Liver (tissue), 9 donors: ENCODE measurements around the gene MYRFL. TPM values are rescaled to one million over a fixed set of nuclear protein-coding genes. Genes with fewer than 3 reads are reported as not detected.

ENCODE experiments used
- DNase-seq: peaks from one replicate; pipeline ENCODE4 v3.0.0-alpha.2; 2017; ENCODE audit warnings: low spot score
- H3K27ac ChIP-seq, 2 donors: one replicate each; pipeline ENCODE4 v1.7.0; 2013; ENCODE audit warnings: inconsistent platforms in 2 of 2, low read length in 2 of 2, control low read depth in 1 of 2, low read depth in 1 of 2, mild to moderate bottlenecking in 1 of 2
- H3K27me3 ChIP-seq, 4 donors: one replicate each; pipeline versions ENCODE4 v1.6.1 to v1.7.0; 2013; ENCODE audit warnings: low read length in 3 of 4, inconsistent platforms in 1 of 4, mild to moderate bottlenecking in 1 of 4, moderate library complexity in 1 of 4; ENCODE audit not compliant: control insufficient read depth in 4 of 4, insufficient read depth in 4 of 4
- H3K36me3 ChIP-seq, 4 donors: one replicate each; pipeline versions ENCODE4 v1.6.1 to v1.7.0; 2013; ENCODE audit warnings: low read length in 3 of 4, mild to moderate bottlenecking in 3 of 4, low read depth in 1 of 4, moderate library complexity in 1 of 4; ENCODE audit not compliant: control insufficient read depth in 4 of 4, insufficient read depth in 3 of 4
- H3K4me1 ChIP-seq, 4 donors: one replicate each; pipeline versions ENCODE4 v1.6.1 to v1.7.0; 2013; ENCODE audit warnings: low read length in 3 of 4, mild to moderate bottlenecking in 3 of 4, moderate library complexity in 1 of 4; ENCODE audit not compliant: control insufficient read depth in 4 of 4, insufficient read depth in 4 of 4
- H3K4me3 ChIP-seq, 3 donors: one replicate each; pipeline versions ENCODE4 v1.6.1 to v1.7.0; 2013; ENCODE audit warnings: low read length in 3 of 3, control low read depth in 1 of 3, low read depth in 1 of 3, mild to moderate bottlenecking in 1 of 3
- H3K9ac ChIP-seq, 2 donors: one replicate each; pipeline ENCODE4 v1.7.0; 2013; ENCODE audit warnings: low read length in 2 of 2, mild to moderate bottlenecking in 2 of 2, moderate library complexity in 2 of 2, control low read depth in 1 of 2, low read depth in 1 of 2
- H3K9me3 ChIP-seq, 4 donors: one replicate each; pipeline versions ENCODE4 v1.6.1 to v1.7.0; 2013; ENCODE audit warnings: low read length in 3 of 4; ENCODE audit not compliant: control insufficient read depth in 4 of 4
- EGR1 ChIP-seq, 2 donors: IDR thresholded peaks; 2 replicates each; pipeline ENCODE4 v1.6.1; 2016 to 2018; ENCODE audit warnings: antibody characterized with exemption in 2 of 2, low read depth in 2 of 2
- FOXA1 ChIP-seq: IDR thresholded peaks from 2 replicates; pipeline ENCODE4 v1.6.1; 2016; ENCODE audit warnings: antibody characterized with exemption
- FOXA2 ChIP-seq: IDR thresholded peaks from 2 replicates; pipeline ENCODE4 v1.6.1; 2016; ENCODE audit warnings: antibody characterized with exemption
- GABPA ChIP-seq, 2 donors: IDR thresholded peaks in 1 of 2; conservative IDR thresholded peaks in 1 of 2; 2 replicates each; pipeline ENCODE4 v1.6.1; 2016; ENCODE audit warnings: antibody characterized with exemption in 2 of 2, mild to moderate bottlenecking in 1 of 2, moderate library complexity in 1 of 2
- HNF4G ChIP-seq: IDR thresholded peaks from 2 replicates; pipeline ENCODE4 v1.6.1; 2016; ENCODE audit warnings: antibody characterized with exemption
- JUND ChIP-seq, 2 donors: IDR thresholded peaks; 2 replicates each; pipeline ENCODE4 v1.6.1; 2016; ENCODE audit warnings: antibody characterized with exemption in 2 of 2
- NR2F2 ChIP-seq: IDR thresholded peaks from 2 replicates; pipeline ENCODE4 v1.6.1; 2016; ENCODE audit warnings: antibody characterized with exemption
- RAD21 ChIP-seq, 2 donors: IDR thresholded peaks; 2 replicates each; pipeline ENCODE4 v1.6.1; 2016; ENCODE audit warnings: antibody characterized with exemption in 2 of 2, mild to moderate bottlenecking in 2 of 2
- RXRA ChIP-seq, 2 donors: IDR thresholded peaks; 2 replicates each; pipeline ENCODE4 v1.6.1; 2017 to 2018; ENCODE audit warnings: antibody characterized with exemption in 2 of 2, mild to moderate bottlenecking in 1 of 2
- SP1 ChIP-seq: IDR thresholded peaks from 2 replicates; pipeline ENCODE4 v1.6.1; 2018; ENCODE audit warnings: antibody characterized with exemption, mild to moderate bottlenecking
- TAF1 ChIP-seq: conservative IDR thresholded peaks from 2 replicates; pipeline ENCODE4 v1.6.1; 2016; ENCODE audit warnings: antibody characterized with exemption, mild to moderate bottlenecking
- YY1 ChIP-seq: IDR thresholded peaks from 2 replicates; pipeline ENCODE4 v1.6.1; 2016; ENCODE audit warnings: antibody characterized with exemption, mild to moderate bottlenecking
- WGBS: extraction: QIAGEN DNeasy Blood & Tissue Kit; methylation state at CpG from one replicate; pipeline ENCODE4 v1.1.7; 2013; 5-methylcytosine and 5-hydroxymethylcytosine counted together
- polyA plus RNA-seq, 2 donors: library from polyadenylated mRNA; stranded (reverse) in 1 of 2; unstranded in 1 of 2; fragments of 200-250 nt in 1 of 2; fragments of >200 nt in 1 of 2; fragmentation: Nextera tagmentation in 1 of 2; extraction: Ambion mirVana in 1 of 2; gene quantifications; one replicate each; pipeline versions ENCODE4 v1.2.1 to v1.2.3, GENCODE V29; 2013 to 2015
- total RNA-seq, 2 donors: library from RNA; depleted of rRNA; stranded (reverse); fragments of >200 nt; gene quantifications; one replicate each; pipeline ENCODE4 v1.2.3, GENCODE V29; 2014
- TF ChIP-seq, protein P1 (sequence below): fragments of 150-350 bp; IDR thresholded peaks from 2 replicates; pipeline ENCODE4 v1.5.1; 2017; ENCODE audit warnings: improper control_type of control experiment, low read depth, low read length; ENCODE audit not compliant: missing input control
- TF ChIP-seq, protein P2 (sequence below): IDR thresholded peaks from 2 replicates; pipeline ENCODE4 v1.6.1; 2016; ENCODE audit warnings: antibody characterized with exemption
- TF ChIP-seq, protein P3 (sequence below): IDR thresholded peaks from 2 replicates; pipeline ENCODE4 v1.6.1; 2016; ENCODE audit warnings: antibody characterized with exemption
- TF ChIP-seq, protein P4 (sequence below): IDR thresholded peaks from 2 replicates; pipeline ENCODE4 v1.6.1; 2016; ENCODE audit warnings: antibody characterized with exemption, mild to moderate bottlenecking
- TF ChIP-seq, protein P5 (sequence below): IDR thresholded peaks from 2 replicates; pipeline ENCODE4 v1.6.1; 2016; ENCODE audit warnings: antibody characterized with exemption
- donor health status: healthy.
- donor health status: healthy.
- donor health status: healthy.
- donor health status: healthy.
- donor health status: healthy.

The MYRFL gene
- total and polyA plus RNA-seq, 4 donors: under 0.01 to 0.19 (median 0.10) TPM

DNA sequence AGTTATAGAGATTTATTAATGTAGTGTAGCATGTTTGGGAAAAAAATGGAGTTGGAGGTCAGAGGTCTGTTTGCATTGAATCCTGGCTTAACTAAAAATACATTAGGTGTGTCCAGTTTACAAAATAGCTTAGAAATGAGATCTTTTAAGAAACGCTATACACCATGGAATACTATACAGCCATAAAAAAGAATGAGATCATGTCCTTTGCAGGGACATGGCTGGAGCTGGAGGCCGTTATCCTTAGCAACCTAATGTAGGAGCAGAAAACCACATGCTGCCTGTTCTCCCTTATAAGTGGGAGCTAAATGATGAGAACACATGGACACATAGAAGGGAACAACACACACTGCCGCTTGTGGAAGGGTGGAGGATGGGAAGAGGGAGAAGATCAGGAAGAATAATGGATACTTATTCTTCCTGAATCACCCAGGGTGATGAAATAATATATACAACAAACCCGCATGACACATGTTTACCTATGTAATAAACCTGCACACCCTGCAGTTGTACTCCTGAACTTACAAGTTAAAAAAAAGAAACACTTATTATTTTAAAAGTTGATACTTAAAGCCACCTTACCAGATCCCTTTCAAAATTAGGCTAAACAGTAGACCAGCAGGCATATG lies 14.0 kb upstream of the MYRFL start:
- H3K9me3 ChIP-seq: peaks cover 0 to 1% (median 0%) of the 10 kb centered on the region in 4 donors
- no peak overlapping the region for H3K27ac ChIP-seq
- H3K36me3 ChIP-seq: peaks cover 0 to 4% (median 1%) of the 10 kb centered on the region in 4 donors
- no peak overlapping the region for H3K4me3 ChIP-seq
- no peaks in the 10 kb centered on the region for H3K27me3 ChIP-seq
- no peak for DNase-seq
- WGBS: 84% methylated on average over 4 of the region's 4 CpGs
- TF ChIP-seq, protein P1, sequence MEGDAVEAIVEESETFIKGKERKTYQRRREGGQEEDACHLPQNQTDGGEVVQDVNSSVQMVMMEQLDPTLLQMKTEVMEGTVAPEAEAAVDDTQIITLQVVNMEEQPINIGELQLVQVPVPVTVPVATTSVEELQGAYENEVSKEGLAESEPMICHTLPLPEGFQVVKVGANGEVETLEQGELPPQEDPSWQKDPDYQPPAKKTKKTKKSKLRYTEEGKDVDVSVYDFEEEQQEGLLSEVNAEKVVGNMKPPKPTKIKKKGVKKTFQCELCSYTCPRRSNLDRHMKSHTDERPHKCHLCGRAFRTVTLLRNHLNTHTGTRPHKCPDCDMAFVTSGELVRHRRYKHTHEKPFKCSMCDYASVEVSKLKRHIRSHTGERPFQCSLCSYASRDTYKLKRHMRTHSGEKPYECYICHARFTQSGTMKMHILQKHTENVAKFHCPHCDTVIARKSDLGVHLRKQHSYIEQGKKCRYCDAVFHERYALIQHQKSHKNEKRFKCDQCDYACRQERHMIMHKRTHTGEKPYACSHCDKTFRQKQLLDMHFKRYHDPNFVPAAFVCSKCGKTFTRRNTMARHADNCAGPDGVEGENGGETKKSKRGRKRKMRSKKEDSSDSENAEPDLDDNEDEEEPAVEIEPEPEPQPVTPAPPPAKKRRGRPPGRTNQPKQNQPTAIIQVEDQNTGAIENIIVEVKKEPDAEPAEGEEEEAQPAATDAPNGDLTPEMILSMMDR: no peak
- no peak for TF ChIP-seq YY1
- no peak for TF ChIP-seq FOXA2
- no peak for TF ChIP-seq EGR1 (IDR thresholded peaks at IDR 0.05; ENCODE audit: low read depth in 2 of 2)
- TF ChIP-seq, protein P2, sequence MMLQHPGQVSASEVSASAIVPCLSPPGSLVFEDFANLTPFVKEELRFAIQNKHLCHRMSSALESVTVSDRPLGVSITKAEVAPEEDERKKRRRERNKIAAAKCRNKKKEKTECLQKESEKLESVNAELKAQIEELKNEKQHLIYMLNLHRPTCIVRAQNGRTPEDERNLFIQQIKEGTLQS: no peak
- no peak for TF ChIP-seq JUND (IDR thresholded peaks at IDR 0.05)
- no peak for TF ChIP-seq RXRA (IDR thresholded peaks at IDR 0.05)
- no peak for TF ChIP-seq TAF1
- TF ChIP-seq, protein P3, sequence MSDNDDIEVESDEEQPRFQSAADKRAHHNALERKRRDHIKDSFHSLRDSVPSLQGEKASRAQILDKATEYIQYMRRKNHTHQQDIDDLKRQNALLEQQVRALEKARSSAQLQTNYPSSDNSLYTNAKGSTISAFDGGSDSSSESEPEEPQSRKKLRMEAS: no peak
- no peak for TF ChIP-seq GABPA (IDR thresholded peaks at IDR 0.05 in 1 of 2, conservative IDR thresholded peaks at IDR 0.05 in 1 of 2)
- no peak for TF ChIP-seq HNF4G
- no peak for TF ChIP-seq FOXA1
- no peak for TF ChIP-seq RAD21 (IDR thresholded peaks at IDR 0.05)
- TF ChIP-seq, protein P4, sequence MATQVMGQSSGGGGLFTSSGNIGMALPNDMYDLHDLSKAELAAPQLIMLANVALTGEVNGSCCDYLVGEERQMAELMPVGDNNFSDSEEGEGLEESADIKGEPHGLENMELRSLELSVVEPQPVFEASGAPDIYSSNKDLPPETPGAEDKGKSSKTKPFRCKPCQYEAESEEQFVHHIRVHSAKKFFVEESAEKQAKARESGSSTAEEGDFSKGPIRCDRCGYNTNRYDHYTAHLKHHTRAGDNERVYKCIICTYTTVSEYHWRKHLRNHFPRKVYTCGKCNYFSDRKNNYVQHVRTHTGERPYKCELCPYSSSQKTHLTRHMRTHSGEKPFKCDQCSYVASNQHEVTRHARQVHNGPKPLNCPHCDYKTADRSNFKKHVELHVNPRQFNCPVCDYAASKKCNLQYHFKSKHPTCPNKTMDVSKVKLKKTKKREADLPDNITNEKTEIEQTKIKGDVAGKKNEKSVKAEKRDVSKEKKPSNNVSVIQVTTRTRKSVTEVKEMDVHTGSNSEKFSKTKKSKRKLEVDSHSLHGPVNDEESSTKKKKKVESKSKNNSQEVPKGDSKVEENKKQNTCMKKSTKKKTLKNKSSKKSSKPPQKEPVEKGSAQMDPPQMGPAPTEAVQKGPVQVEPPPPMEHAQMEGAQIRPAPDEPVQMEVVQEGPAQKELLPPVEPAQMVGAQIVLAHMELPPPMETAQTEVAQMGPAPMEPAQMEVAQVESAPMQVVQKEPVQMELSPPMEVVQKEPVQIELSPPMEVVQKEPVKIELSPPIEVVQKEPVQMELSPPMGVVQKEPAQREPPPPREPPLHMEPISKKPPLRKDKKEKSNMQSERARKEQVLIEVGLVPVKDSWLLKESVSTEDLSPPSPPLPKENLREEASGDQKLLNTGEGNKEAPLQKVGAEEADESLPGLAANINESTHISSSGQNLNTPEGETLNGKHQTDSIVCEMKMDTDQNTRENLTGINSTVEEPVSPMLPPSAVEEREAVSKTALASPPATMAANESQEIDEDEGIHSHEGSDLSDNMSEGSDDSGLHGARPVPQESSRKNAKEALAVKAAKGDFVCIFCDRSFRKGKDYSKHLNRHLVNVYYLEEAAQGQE: no peak
- TF ChIP-seq, protein P5, sequence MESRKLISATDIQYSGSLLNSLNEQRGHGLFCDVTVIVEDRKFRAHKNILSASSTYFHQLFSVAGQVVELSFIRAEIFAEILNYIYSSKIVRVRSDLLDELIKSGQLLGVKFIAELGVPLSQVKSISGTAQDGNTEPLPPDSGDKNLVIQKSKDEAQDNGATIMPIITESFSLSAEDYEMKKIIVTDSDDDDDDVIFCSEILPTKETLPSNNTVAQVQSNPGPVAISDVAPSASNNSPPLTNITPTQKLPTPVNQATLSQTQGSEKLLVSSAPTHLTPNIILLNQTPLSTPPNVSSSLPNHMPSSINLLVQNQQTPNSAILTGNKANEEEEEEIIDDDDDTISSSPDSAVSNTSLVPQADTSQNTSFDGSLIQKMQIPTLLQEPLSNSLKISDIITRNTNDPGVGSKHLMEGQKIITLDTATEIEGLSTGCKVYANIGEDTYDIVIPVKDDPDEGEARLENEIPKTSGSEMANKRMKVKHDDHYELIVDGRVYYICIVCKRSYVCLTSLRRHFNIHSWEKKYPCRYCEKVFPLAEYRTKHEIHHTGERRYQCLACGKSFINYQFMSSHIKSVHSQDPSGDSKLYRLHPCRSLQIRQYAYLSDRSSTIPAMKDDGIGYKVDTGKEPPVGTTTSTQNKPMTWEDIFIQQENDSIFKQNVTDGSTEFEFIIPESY: no peak
- no peak overlapping the region for H3K9ac ChIP-seq
- H3K4me1 ChIP-seq: no peaks in the 10 kb centered on the region

DNA sequence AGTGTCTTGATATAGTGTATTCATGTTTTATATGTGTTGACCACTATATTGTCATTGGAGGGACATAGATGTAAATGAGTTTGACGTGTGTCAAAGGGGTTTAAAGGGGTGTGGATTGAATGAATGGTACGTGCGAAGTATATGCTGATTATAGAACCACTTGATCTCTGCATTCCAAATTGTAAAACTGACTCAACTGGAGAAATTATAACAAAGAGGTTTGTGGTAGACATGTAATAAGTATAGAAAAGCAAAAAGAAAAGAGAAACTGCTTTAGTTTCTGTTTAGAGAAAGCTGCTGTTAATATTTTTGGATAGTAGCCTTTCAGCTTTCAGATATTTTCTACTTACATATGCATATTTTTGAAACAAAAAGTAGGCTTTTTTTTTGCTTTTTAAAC lies 8.9 kb upstream of the MYRFL start:
- no peak for DNase-seq
- H3K4me3 ChIP-seq: no peak overlapping the region
- WGBS: 96% methylated on average over 3 of the region's 3 CpGs
- no peaks in the 10 kb centered on the region for H3K27me3 ChIP-seq
- no peaks in the 10 kb centered on the region for H3K36me3 ChIP-seq
- H3K9me3 ChIP-seq: no peaks in the 10 kb centered on the region
- no peak overlapping the region for H3K9ac ChIP-seq
- no peak overlapping the region for H3K27ac ChIP-seq
- peaks cover 0 to 3% (median 1%) of the 10 kb centered on the region in 4 donors for H3K4me1 ChIP-seq
- TF ChIP-seq EGR1 (IDR thresholded peaks at IDR 0.05; ENCODE audit: low read depth in 2 of 2): no peak
- no peak for TF ChIP-seq NR2F2
- TF ChIP-seq SP1: no peak
- no peak for TF ChIP-seq RXRA (IDR thresholded peaks at IDR 0.05)
- no peak for TF ChIP-seq GABPA (IDR thresholded peaks at IDR 0.05 in 1 of 2, conservative IDR thresholded peaks at IDR 0.05 in 1 of 2)
- TF ChIP-seq, protein P4: no peak
- TF ChIP-seq, protein P1: no peak
